Epithelial cell of proximal tubule (primary cell): Measurements from ENCODE around the gene STXBP1. TPM values are rescaled to one million over a fixed set of nuclear protein-coding genes. Genes with fewer than 3 reads are reported as not detected.

Experiments
- DNase-seq: peaks from one replicate; pipeline ENCODE4 v3.0.0-alpha.2; 2011; ENCODE audit warnings: low read depth
- H3K4me3 ChIP-seq: 2 replicates; pipeline ENCODE4 v1.5.1; 2011; ENCODE audit warnings: low read depth, mild to moderate bottlenecking, low read length
- CTCF ChIP-seq: conservative IDR thresholded peaks from 2 replicates; pipeline ENCODE4 v1.5.1; 2012; ENCODE audit warnings: low read depth, mild to moderate bottlenecking, low read length
- total RNA-seq: library from RNA; depleted of rRNA; stranded (reverse); fragments of >200 nt; gene quantifications from 2 replicates; pipeline ENCODE4 v1.2.3, GENCODE V29; 2015

The STXBP1 gene
- total RNA-seq, 1 donor from 2014 or later: 14.6 TPM

GRCh38 chr9:127734747-127735529, 122.9 kb downstream of the STXBP1 start, which contains the start of gene TOR2A:
Gene TOR2A, minus strand, starts transcription at chr9:127735294. Its CDS starts 24 bp downstream, at chr9:127735270.
- TF ChIP-seq CTCF: peak; percentile 93
- peak within 1 kb of the TSS; percentile 70 for H3K4me3 ChIP-seq
- peak; percentile 46 for DNase-seq

- no peak overlapping the region for H3K4me3 ChIP-seq
- TF ChIP-seq CTCF: no peak
Observed at GRCh38 chr9:127735530-127736185, 123.6 kb downstream of the STXBP1 start.

GRCh38 chr9:127738666-127739065, 126.6 kb downstream of the STXBP1 start:
- DNase-seq: no peak

More at GRCh38 chr9:127735530-127736185, 123.6 kb downstream of the STXBP1 start:
- no peak for DNase-seq

GRCh38 chr9:127739614-127740330, 127.7 kb downstream of the STXBP1 start:
- no peak for TF ChIP-seq CTCF
- no peak overlapping the region for H3K4me3 ChIP-seq
- DNase-seq: no peak

More at GRCh38 chr9:127738666-127739065, 126.6 kb downstream of the STXBP1 start:
- TF ChIP-seq CTCF: no peak
- H3K4me3 ChIP-seq: no peak overlapping the region

GRCh38 chr9:127741831-127742434, 129.9 kb downstream of the STXBP1 start:
- H3K4me3 ChIP-seq: peak overlapping the region; percentile 37
- TF ChIP-seq CTCF: no peak
- DNase-seq: no peak

Other genes starting within 250 kb of the STXBP1 start
- gene SLC2A8, start 215.1 kb upstream of the STXBP1 start, total RNA-seq: 14.8 and 18.2 TPM in 2 replicates
- 4.7 and 7.4 TPM in 2 replicates for gene ZNF79, start 187.9 kb upstream of the STXBP1 start, total RNA-seq
- gene RPL12, start 160.9 kb upstream of the STXBP1 start, total RNA-seq: 3,182 and 3,187 TPM in 2 replicates
- gene LRSAM1, start 160.8 kb upstream of the STXBP1 start, total RNA-seq: 14.5 and 17.1 TPM in 2 replicates
- gene CFAP157, start 94.7 kb downstream of the STXBP1 start, total RNA-seq: not detected in 2 replicates
- gene PTRH1, start 103.4 kb downstream of the STXBP1 start, total RNA-seq: 46.7 and 47.4 TPM in 2 replicates
- gene TTC16, start 103.8 kb downstream of the STXBP1 start, total RNA-seq: not detected in 2 replicates
- 13.0 and 15.0 TPM in 2 replicates for gene TOR2A, start 123.0 kb downstream of the STXBP1 start, total RNA-seq
- gene SH2D3C, start 166.4 kb downstream of the STXBP1 start, total RNA-seq: not detected in 2 replicates
- gene CDK9, start 173.8 kb downstream of the STXBP1 start, total RNA-seq: 28.4 and 29.5 TPM in 2 replicates
- 104 and 132 TPM in 2 replicates for gene FPGS, start 190.6 kb downstream of the STXBP1 start, total RNA-seq
- gene ENG, start 242.4 kb downstream of the STXBP1 start, total RNA-seq: 5.0 and 10.6 TPM in 2 replicates